ENCODE data around the gene SLC41A3. TPM values are rescaled to one million over a fixed set of nuclear protein-coding genes. Genes with fewer than 3 reads are reported as not detected.

The SLC41A3 gene
- total RNA-seq, 4 donors from 2014 or later: 36.1 to 54.8 (median 46.3) TPM

- WGBS, 2 donors: 50 to 66% methylated on average over 9 to 10 of the region's 14 CpGs
- no peak for TF ChIP-seq POLR2A (IDR thresholded peaks at IDR 0.05)
- no peak for TF ChIP-seq CTCF (IDR thresholded peaks at IDR 0.05)
- TF ChIP-seq EP300 (IDR thresholded peaks at IDR 0.05): no peak
- Histone ChIP-seq H3K27ac (no peak overlapping the region), H3K36me3 (peaks cover 0 to 9% (median 0%) of the 10 kb centered on the region in 3 donors), H3K9me3 (no peaks in the 10 kb centered on the region), H3K27me3 (no peaks in the 10 kb centered on the region), H3K4me3 (no peak overlapping the region), H3K4me1 (peaks cover 0 to 22% (median 3%) of the 10 kb centered on the region in 4 donors)
- DNase-seq (ENCODE audit: low spot score in 2 of 2): no peak
These were observed 27.0 kb downstream of the SLC41A3 start for GRCh38 chr3:126056681-126057500.

- 94 to 96% methylated on average over 10 of the region's 10 CpGs for WGBS, 2 donors
- Histone ChIP-seq H3K4me1 (peaks cover 0 to 22% (median 3%) of the 10 kb centered on the region in 4 donors), H3K27ac (no peak overlapping the region), H3K36me3 (peaks cover 0 to 11% (median 0%) of the 10 kb centered on the region in 3 donors), H3K27me3 (no peaks in the 10 kb centered on the region), H3K9me3 (no peaks in the 10 kb centered on the region), H3K4me3 (no peak overlapping the region)
- no peak for TF ChIP-seq EP300 (IDR thresholded peaks at IDR 0.05)
- no peak for TF ChIP-seq CTCF (IDR thresholded peaks at IDR 0.05)
- TF ChIP-seq POLR2A (IDR thresholded peaks at IDR 0.05): no peak
- DNase-seq (ENCODE audit: low spot score in 2 of 2): no peak
These were observed 27.8 kb downstream of the SLC41A3 start for GRCh38 chr3:126056088-126056487.

- H3K4me3 ChIP-seq: no peak overlapping the region
- H3K4me1 ChIP-seq: peaks cover 0 to 22% (median 3%) of the 10 kb centered on the region in 4 donors
- peaks cover 0 to 24% (median 0%) of the 10 kb centered on the region in 3 donors for H3K36me3 ChIP-seq
- WGBS, 2 donors: 93 to 98% methylated on average over 5 of the region's 5 CpGs
- no peak overlapping the region for H3K27ac ChIP-seq
- TF ChIP-seq EP300 (IDR thresholded peaks at IDR 0.05) (no peak), CTCF (IDR thresholded peaks at IDR 0.05) (no peak), POLR2A (IDR thresholded peaks at IDR 0.05) (no peak)
- H3K9me3 ChIP-seq: no peaks in the 10 kb centered on the region
- DNase-seq (ENCODE audit: low spot score in 2 of 2): no peak
- no peaks in the 10 kb centered on the region for H3K27me3 ChIP-seq
These were observed 29.1 kb downstream of the SLC41A3 start for GRCh38 chr3:126054870-126055269.

GRCh38 chr3:126053949-126054569, 29.9 kb downstream of the SLC41A3 start:
- no peak for DNase-seq (ENCODE audit: low spot score in 2 of 2)

More at GRCh38 chr3:126053949-126054569, 29.9 kb downstream of the SLC41A3 start:
- TF ChIP-seq CTCF (IDR thresholded peaks at IDR 0.05) (no peak), EP300 (IDR thresholded peaks at IDR 0.05) (no peak), POLR2A (IDR thresholded peaks at IDR 0.05) (no peak)
- H3K9me3 ChIP-seq: no peaks in the 10 kb centered on the region
- WGBS, 2 donors: 89 to 95% methylated on average over 6 of the region's 6 CpGs
- no peak overlapping the region for H3K4me3 ChIP-seq
- no peaks in the 10 kb centered on the region for H3K27me3 ChIP-seq
- H3K27ac ChIP-seq: no peak overlapping the region
- peaks cover 0 to 20% (median 3%) of the 10 kb centered on the region in 4 donors for H3K4me1 ChIP-seq
- peaks cover 0 to 32% (median 0%) of the 10 kb centered on the region in 3 donors for H3K36me3 ChIP-seq
